GM21786 (cell line): ENCODE measurements around the gene MAST2.
"Not testable (repeated sequence)": the region's sequence is repeated elsewhere in the genome, so short reads cannot be mapped to it uniquely, and the experiment has no call there.

Experiments
- ATAC-seq: cut with Tn5 transposase; IDR thresholded peaks from one replicate; pipeline ENCODE4 v1.9.1; 2021; ENCODE audit not compliant: unreplicated experiment

The MAST2 gene

DNA sequence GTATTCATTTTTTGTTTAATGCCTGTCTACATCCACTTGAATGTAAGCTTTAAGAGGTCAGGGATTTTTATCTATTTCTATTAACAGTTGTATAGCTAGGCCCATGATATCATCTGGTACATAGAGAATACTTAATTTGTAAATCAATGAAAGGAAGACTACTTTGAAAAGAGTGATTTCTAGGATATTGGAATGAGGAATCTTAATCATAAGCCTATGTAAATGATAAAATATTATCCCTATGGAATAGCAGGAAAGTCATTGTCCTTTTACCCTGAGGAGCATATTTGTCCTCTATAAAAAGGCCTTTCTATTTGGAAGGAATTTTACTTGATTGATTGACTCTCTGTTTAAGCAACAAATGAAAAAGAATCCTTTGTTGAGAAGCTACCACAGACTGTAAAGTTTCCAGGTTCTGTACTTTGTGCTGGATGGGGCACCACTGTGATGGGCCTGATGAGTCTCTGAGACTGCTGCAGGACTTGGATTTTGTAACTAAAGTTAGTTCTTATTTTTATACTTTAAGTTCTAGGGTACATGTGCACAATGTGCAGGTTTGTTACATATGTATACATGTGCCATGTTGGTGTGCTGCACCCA, 53.8 kb downstream of the MAST2 start:
- no peak for ATAC-seq

DNA sequence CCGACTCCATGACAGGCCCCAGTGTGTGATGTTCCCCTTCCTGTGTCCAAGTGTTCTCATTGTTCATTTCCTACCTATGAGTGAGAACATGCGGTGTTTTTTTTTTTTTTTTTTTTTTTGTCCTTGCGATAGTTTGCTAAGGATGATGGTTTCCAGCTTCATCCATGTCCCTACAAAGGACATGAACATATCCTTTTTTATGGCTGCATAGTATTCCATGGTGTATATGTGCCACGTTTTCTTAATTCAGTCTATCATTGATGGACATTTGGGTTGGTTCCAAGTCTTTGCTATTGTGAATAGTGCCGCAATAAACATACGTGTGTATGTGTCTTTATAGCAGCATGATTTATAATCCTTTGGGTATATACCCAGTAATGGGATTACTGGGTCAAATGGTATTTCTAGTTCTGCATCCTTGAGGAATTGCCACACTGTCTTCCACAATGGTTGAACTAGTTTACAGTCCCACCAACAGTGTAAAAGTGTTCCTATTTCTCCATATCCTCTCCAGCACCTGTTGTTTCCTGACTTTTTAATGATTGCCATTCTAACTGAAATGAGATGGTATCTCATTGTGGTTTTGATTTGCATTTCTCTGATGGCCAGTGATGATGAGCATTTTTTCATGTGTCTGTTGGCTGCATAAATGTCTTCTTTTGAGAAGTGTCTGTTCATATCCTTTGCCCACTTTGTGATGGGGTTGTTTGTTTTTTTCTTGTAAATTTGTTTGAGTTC, 54.5 kb downstream of the MAST2 start:
- ATAC-seq: not testable (repeated sequence)

DNA sequence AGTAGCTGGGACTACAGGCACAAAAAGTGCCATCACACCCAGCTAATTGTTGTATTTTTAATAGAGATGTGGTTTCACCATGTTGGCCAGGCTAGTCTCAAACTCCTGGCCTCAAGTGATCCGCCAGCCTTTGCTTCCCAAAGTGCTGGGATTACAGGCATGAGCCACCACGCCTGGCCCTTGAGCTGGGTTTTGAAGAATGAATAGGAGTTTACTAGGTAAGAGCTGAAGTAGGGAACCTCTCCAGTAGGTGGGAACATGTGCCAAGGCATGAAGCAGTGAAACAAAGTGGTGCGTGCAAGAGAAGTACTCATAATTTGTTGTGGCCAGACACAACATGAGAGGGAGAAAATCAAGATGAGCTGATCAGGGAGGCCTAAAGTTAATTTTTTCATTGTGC, 55.8 kb downstream of the MAST2 start:
- ATAC-seq: no peak

DNA sequence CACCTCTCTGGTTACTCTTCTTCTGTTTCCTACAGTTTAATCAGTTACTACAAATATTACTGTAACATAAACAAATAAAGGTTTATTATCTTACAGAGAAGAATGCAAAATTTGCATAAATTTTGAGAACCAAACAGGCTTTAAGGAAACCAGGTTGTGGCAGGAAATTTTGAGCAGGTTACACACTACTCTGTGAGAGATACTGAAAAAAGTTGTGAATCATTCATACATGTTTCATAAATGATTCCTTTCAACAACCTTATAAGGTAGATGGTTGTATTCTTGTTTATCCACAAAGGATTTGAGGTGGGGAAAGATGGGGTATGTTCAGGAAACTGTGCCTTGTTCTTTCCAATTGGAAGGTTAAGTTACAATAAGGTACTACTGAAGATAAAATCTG, 58.6 kb downstream of the MAST2 start:
- ATAC-seq: no peak

DNA sequence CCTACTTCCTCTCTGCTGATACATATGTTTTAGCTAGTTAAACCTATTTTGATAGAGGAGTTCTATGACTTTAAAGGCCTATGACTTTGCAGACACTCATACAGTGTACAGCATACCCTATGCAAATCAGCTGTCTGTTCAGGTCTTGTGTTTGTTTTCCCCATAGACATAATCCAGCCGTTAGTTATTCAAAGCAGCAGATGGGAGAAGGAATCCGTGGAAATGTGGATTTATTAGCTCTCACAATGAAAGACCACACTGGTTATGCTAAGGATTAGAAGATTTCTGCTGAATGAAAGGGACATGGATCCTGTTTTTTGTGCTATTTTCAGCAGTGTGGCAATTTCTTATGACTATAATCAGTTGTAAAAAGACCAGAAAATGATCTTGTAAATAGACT, 59.8 kb downstream of the MAST2 start:
- ATAC-seq: no peak

DNA sequence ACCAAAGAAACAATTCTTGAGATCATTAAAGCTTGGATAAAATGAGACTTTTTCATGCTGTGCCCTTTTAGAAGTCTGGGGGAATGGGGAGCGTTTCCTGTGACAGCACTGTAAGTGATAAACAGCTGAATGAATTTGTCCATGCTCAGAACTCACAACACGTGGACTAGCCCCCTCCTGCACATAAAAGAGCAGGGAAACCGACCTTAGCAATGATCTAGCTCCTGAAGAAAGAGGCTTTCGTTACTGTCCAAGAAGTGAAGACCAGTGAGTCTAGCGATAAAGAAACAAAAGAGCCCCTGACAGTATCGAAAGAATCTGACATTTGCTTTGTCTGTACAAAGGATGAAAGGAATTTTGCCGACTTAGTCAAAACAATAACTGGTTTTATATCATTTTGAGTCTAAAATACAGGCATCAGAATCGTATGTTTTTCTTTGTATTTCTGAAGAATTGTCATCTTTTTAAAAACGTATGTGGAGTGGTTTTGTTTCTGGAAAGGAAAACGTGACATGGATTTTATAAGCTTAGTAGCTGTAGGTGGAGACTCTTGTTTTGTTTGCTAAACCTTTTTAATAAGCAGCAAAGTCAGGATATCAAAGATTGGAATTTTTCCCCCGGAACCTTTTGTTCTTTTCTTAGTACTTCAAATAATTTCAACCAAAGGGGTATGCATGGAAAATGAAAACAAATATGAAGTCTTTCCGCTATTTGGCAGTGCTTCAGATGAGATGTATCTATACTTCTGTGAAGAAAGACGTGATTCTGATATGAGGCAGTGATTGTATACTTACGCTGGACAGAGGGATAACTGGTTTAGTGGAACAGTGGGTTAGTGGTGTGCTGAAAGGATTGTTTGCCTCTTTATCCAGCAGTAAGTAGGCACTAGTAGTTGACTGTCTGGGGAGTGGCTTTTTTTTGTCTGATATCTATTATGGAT, 61.0 kb downstream of the MAST2 start:
- ATAC-seq: no peak

DNA sequence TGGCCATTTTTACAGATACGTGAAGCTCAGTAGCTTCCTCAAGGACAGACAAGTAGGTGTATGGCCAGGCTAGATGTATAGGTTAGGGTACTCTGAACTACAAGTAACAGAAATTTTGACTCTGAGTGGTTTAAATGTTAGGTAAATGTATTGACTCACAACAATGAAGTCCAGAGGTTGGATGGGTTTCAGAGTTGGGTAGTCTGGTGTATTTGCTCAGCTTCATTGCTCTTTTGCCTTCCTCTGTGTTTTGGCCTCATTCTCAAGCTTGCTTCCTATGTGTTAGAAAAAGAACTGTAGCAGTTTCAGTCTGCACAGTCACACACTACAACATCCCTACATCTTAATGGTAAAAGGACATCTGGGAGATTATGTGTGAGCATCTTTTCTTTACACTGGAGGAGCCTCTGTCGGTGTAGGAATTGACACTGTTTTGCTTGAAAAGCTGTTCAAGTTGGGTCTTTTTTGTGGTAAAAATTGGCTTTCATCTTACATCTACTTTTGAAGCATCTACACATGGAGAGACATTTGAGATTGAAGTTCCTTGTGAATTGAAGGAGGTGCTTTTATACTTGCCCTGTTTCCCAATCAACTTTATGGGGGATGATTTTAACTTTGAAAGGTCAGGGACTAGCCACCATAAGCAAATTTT, 64.4 kb downstream of the MAST2 start:
- ATAC-seq: no peak

DNA sequence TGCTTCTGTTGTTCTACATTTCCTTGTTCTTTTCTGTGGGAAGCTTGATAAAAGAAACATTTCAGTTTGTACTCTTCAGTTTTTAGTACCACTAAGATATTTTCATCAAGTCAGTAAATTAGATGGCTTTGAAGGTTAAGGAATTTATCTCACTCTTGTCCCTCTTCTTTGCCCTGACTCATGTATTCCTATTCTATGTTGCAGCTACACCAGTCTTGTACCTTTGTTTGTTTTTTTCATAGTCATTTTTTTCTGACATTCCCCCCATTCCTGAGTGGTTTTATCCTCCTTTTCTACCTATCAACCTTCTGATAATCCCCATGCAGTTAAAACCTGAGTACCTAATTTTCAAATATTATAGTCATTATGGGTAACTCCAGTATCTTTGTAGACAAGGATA, 65.4 kb downstream of the MAST2 start:
- no peak for ATAC-seq

DNA sequence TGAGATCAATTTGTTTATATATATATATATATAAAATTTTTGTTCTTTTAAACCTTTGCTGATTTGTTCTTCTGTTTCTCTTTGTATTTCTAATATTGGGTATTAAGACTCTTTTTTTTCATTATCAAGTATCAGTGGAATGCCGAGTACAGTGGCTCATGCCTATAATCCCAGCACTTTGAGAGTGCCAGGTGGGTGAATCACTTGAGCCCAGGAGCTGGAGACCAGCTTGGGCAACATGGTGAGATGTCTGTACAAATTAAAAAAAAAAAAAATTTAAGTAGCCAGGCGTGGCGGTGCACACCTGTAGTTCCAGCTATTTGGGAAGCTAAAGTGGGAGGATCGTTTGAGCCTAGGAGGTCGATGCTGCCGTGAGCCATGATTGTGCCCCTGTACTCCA, 67.1 kb downstream of the MAST2 start:
- no peak for ATAC-seq

DNA sequence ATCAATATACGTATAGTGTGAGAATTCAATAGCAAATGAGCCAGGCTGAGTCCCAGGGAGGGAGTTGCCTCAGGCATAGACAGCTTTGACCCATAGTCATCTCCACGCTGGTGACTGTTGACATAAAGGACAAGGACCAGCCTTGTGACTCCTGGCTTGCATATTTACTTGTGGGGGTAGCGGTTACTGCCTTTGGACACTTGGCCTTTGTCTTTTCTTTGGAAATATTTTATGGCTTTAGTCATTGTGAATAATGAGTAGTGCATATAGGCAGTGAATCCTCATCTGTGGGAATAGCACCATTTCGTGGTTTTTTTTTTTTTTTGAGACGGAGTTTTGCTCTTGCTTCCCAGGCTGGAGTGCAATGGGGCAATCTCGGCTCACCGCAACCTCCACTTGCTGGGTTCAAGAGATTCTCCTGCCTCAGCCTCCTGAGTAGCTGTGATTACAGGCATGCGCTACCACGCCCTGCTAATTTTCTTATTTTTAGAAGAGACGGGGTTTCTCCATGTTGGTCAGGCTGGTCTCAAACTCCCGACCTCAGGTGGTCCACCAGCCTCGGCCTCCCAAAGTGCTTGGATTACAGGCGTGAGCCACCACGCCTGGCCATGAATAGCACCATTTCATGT, 68.9 kb downstream of the MAST2 start:
- not testable (repeated sequence) for ATAC-seq

DNA sequence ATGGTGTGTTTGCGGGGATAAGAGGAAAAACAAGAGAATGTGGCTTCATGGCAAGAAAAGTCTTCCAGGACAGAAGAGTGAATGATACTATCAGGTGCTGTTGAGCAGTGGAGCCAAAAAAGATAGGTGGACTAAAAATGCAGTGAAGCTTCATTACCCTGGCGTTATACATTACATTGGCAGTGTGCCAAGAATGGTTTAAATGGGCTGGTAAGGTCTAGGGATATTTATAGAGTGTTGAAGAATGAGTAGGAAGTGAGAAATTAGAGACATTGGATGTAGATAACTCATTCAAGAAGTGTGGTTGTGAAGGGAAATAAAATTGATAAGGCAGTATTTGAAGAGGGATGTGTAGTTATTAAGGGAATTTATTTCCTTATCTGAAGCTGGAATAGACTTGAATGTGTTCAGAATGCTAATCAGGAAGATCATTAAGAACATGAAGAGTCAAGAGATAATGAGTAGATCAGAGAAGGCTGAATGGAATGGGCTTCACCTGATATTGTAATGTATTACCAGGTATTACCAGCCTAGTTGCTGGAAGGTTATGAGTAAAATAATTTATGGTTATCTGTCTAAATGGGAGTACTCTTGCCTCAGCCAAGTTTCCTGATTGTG, 72.7 kb downstream of the MAST2 start:
- ATAC-seq: no peak

DNA sequence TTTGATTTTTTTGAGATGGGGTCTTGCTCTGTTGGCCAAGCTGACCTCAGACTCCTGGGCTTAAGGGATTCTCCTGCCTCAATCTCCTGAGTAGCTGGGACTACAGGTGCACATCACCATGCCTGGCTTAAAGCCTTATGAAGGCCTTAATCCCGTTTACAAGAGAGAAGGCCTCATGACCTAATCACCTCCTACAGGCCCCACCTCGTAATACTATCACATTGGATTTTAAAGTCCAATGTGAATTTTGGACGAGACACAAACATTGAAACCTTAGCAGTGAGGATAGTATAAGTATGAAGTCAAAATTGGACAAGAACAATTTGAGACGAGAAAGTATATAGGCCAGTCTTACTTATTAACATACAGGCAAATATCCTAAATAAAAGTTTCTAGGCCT, 73.9 kb downstream of the MAST2 start:
- ATAC-seq: no peak

DNA sequence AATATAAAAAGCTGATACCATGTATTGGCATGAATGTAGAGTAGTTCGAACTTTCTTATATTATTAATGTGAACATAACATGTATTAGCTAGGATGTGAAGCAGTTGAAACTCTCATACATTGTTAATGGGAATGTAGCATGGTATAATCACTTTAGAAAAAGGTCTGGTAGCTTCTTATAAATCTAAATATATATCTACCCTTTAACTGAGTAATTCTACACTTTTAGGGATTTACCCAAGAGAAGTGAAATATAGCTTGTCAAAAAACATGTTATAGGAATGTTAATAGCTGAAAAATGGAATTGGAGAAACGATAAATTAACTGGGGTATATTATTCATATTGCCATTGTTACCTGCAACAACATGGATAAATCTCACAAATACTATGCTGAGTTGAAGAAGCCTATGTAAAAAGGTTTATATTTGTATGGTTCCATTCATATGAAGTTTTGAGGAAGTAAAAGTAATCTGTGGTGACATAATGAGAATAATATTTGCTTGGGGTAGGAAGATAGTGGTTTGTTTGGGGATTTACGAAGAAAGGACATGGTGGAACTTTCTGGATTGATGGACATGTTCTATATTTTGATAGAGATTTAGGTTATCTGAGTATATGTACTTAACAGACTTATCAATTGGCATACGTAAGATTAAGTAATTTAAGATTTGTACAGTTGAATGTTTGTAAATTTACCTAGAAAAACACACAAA, 76.6 kb downstream of the MAST2 start:
- ATAC-seq: no peak

DNA sequence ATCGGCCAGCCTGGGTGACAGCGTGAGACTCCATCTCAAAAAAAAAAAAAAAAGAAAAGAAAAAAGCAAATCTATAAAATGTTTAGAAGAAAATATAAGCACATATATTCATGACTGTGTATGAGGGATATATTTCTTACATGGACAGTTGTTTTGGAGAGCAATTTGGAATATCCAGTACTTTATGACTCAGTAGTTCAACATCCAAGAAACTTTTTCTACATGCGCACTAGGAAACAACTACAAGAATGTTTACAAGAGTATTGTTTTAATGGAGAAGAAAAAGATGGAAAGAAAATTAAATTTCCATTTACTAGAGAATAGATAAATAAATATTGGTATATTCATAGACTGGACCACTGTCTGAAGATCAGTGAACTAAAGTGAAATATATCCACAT, 77.5 kb downstream of the MAST2 start:
- no peak for ATAC-seq

DNA sequence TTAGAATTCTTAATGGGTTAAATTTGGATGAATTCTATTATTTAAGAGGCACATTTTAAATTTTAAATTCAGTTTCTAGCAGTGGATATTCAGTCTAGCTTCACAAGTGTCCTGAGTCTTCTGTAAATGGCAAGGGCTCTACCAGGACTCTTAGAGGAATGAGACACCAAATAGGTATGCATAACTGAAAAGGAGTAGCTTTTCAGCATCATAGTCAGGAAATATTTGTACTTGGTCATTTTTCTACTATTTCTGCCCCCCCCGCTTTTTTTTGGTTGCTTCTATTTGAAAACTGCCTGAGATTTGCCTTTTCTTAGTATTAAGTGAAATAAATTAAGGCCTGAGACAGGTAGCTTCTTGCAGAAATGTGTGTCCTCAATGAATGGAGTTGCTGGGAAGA, 80.2 kb downstream of the MAST2 start:
- ATAC-seq: no peak

DNA sequence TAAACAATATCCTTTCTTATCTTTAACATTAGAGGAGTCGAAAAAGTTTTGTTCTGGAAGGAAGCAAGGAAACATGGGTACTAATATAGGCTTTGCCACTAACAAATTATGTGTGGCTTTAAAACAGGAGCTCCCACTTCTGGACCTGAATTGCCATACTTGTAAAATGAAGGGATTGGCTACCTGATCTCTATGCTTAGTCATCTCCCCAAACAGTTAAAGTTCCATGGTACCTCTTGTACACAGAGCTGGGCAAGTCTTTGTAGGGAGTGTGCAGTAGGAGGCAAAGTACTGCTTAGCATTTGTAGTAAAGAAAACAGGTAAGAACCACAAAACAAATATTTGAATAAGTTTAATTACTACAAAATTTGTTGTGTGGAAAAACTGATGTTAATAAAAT, 81.3 kb downstream of the MAST2 start:
- ATAC-seq: no peak

DNA sequence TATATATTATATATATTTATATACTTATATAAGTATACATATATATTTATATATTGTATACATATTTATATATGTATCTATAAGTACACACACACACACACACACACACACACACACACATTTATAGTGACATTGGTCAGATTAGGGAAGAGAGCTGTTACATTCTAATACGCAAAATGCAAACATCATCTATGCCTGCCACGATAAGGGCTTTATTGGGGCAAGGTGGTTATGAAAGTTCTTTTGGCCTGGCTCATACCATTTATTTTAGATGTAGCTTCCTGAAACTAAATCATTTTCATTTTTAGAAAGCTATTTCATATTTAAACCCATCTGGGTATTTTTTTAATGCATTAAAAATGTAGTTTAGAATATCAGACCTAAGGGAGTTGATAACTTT, 82.8 kb downstream of the MAST2 start:
- ATAC-seq: no peak

DNA sequence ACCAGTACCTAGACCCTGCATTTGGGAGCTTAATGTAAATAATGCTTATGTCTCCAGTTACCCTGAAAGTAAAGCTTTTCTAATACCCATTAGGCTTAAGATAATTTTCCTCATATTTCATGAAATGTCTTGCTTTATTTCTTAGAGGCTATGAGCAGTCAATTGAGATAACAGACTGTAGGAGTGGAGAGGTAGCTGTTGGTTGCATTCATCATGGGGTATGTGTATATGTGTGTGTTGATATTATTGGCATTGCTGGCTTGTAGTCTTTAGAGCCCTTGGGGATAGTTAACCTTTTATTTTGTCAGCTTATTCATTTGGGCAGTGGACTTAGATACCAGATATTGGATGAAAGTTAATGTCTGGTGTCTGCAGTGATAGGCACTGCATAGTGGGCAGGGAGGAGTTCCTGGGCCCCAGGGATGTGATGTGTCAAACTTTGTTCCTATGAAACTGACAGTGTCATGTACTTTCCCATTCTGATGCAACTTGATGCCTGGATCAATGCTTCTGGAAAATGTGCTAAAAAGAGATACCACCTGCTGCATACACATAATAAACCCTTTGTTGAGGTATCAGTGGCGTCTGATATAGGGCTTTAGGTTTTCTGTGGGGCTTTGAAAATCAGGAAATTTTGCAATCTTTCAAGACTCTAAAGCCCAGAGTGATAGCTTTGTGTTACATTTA, 83.9 kb downstream of the MAST2 start:
- no peak for ATAC-seq

DNA sequence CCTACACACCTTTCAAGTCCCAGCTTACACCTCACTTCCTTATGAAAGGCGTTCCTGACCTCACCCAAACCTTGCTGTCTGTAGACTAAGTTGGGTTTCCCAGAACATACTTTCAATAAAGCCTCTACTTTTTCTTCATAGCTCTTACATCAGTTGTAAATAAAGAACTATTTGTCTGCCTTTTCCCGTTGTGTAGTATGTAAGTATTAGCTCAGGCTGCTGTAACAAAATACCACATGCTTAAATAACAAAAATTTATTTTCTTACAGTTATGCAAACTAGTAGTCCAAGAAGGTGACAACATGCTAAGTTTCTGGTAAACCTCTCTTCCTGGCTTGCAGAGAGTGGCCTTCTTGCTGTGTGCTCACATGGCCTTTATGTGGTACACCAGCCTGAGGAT, 86.7 kb downstream of the MAST2 start:
- no peak for ATAC-seq
